ENCODE measurements around the gene FBXO34.
A peak's percentile ranks its signal among the peaks of the same experiment; 100 is the strongest.

FBXO34 gene

DNA sequence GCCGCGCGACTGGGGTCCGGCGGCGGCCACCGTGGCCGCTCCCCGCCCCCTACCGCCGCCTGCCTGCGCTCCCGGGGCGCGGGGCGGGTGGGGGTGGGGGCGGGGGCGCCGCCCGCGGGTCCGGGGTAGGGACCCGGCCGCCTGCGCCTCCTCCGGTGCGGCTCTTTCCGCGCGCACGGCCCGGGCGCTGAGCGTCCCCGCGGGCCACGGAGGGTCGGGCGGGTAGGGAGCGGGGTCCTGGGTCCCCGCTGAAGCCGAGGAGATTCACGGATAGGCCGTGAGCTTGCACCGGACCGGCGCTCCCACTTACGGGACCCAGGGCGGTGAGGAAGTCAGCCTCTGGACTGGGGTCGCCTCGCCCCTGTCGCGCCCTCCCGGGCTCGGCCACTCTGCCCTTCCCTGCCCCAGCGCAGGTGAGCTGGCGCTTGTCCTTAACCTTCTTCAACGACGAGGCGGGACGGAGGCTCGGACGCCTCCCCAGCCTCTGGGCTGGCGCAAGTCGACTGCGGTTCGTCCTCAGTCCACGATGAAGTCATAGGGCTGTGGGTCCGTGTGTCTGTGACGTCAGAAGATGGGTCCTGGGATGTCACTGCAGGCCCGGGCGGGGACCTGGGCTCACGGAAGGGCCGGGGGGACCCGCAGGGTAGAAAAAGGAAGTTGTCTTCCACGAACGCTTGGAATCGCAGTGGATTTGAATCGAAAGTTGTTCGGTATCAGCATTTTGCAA lies 514 bp downstream of the FBXO34 start:
- DNase-seq (ENCODE audit: low read depth in 3 of 3): peak; percentile 7 to 18 (median 14)

DNA sequence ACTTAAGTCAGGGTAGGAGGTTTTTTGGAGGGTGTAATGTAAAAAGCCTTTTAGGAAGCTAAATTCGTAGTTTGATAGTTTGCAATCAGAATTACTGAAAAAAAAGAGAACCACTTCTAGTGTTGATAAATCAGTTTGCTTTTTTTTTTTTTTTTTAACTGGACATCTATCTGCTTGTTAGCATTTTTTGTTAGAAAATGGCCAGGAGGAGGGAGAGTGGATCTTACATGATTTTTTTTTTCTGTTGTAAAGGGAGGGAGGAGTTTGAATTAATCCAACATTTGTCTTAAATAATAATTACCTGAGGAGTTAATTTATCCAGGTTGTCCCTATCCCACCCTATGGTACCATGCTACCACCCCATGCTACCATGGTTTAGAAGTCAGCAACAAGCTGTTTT lies 1.2 kb downstream of the FBXO34 start:
- DNase-seq (ENCODE audit: low read depth in 3 of 3): no peak

DNA sequence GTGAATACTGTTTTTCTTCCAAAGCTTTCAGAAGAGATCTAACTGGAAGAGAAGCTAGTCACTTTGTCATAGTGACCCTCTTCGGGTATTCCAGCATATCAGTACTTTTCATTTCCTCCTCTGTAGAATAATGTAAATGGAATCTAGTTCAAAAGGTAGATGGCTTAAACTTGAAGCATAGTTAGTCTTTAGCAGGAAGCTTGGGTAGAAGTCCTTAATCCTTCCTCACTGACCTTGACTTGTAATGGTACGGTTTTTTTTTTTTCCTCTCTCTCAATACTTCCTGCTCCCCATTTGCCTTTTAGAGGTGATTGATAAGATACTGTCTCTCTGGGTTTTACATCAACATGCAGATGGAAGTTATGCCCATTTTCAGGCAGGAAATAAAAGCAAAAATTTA lies 1.7 kb downstream of the FBXO34 start:
- DNase-seq (ENCODE audit: low read depth in 3 of 3): no peak

DNA sequence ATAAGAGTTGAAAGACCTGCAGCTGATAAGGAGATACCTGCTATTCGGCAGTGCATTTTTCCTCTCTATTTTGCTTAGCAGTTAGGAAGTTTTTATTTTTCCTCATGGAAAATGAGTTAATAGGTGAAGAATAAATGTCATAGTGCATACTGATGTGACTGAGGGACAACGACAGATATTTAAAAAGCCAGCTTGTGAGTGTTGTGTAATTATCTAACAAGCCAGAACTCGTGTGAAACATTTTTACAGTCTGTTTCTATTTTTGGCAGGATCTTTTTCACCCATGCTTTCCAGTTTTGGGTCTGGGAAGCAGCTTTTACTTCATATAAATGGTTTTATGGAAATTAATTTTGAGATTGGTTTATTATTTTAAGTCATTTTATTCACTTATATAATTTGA lies 2.9 kb downstream of the FBXO34 start:
- DNase-seq (ENCODE audit: low read depth in 3 of 3): no peak

DNA sequence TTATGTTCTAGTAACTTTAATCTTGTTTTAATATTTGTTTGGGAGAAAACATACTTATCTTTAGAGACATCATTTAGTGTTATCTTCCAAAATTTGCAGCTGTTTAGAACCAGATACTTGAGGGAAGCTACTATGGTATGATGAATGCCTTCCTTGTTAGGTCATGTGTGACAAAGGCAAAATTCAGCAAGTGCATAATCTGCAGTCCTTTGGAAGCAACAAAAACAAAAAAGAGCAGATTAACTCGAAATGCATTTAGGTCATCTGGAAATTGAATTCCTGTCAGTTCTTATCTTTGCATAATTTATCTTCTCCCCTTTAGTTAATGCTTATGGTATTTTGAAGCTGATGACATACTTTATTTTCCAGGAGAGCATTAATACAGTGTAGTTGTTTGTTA lies 3.5 kb downstream of the FBXO34 start:
- no peak for DNase-seq (ENCODE audit: low read depth in 3 of 3)

DNA sequence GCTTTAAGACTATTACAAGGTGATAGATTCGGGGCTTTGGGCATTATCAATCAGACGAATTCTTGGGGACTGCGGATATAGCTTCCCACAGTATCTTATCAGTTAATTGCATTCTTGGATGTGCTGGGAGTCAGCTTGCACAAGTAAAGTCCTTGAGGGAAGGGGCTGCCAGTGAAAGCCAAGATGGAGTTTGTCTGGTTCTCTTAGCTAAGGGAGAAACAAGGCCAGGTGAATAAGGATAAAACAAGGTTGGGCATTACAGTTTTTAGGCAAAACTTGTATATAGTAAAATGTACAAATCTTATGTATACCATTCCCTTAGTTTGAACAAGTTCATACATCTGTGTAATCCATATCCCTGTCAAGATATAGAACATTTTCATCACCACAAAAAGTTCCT lies 5.5 kb downstream of the FBXO34 start:
- DNase-seq (ENCODE audit: low read depth in 3 of 3): no peak

DNA sequence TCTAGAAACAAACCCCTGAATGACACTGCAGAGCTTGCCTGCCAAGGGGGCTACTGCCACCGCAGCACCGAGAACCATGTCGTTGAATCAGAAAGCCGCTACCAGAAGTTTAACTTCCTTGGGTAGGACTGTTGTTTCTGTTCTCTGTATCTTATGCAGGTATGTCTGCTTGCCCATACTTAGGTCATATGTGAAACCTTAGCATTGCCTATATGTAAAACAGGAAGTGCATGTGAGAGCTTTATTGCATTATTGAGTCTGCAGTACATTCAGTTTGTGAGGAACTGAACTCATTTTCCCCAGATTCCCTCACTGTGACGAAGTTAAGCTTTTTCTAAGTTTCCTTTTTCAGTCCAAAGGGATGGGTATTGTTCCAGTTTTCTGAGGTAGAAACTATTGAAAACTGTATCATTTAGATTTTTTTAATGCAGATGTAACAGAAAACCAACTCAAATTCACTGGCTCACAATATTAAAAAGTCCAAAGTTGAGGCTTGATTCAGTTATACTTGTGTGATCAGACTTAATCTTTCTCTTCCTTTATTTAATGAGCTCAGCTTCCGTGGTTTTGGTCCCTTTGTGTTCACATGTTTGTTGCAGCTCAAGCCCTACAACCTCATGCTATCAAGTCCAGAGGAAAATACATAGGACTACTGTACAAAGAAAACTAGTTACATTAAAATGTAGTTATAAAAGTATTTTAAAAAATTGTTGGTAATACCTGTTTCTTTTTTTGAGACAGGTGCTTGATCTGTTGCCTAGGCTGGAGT lies 6.9 kb downstream of the FBXO34 start:
- no peak for DNase-seq (ENCODE audit: low read depth in 3 of 3)

DNA sequence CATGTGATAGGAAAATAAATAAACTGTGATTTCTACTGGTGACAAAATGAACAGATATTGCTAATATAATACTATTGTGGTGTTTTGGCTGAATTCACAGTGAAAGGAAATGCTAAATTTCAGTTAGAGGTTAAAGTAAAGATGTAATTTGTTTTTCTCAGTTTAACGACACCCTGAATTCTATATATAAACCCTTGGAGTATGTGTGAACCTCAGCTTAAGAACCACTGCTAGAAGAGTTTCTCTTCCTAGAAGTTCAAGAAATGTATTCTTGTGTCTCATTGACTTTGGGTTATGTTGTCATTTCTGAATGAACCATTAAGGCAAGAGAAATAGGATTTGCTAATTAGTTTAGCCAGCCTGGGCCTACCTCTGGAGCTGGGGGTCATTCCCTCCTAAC lies 8.2 kb downstream of the FBXO34 start:
- DNase-seq (ENCODE audit: low read depth in 3 of 3): no peak

DNA sequence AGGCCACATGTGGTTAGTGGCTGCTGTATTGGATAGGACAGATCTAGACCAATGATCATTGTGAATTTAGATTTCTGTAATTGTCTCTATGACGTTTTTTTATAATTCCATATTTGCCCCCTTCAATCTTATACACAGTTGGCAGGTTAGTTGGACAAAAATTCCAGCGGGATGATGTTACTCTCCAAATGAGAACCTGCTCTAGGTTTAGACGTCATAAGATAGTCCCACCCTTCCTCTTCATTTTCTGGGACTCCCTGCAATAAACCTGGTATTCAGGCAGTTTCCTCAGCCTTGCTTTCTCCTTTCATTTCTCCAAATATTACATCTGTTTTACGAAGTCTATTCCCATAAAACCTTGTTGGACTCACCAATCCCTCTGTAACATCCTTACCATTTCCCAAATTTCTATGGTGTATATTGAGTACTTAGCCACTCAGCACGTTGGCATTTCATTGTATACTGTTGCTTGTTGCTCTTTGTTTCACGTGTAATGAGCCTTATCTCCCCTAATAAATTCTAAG lies 10.2 kb downstream of the FBXO34 start:
- no peak for DNase-seq (ENCODE audit: low read depth in 3 of 3)

DNA sequence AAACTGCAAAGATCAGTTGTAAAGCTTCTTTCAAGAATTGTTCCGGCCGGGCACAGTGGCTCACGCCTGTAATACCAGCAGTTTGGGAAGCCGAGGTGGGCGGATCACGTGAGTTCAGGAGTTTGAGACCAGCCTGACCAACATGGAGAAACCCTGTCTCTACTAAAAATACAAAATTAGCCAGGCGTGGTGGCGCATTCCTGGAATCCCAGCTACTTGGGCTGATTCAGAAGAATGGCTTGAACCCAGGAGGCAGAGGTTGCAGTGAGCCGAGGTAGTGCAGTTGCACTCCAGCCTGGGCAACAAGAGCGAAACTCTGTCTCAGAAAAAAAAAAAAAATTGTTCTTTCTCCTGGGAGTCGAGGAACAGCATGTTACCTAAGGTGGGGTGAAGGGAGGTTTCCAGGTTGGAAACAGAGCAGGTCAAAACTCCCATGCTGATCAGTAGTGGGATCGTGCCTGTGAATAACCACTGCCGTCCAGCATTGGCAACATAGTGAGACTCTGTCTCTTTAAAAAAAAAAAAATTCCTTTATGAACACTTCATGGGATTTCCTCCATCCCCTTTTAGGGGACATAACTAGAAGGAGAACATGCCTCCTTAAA lies 13.9 kb downstream of the FBXO34 start:
- DNase-seq (ENCODE audit: low read depth in 3 of 3): no peak

DNA sequence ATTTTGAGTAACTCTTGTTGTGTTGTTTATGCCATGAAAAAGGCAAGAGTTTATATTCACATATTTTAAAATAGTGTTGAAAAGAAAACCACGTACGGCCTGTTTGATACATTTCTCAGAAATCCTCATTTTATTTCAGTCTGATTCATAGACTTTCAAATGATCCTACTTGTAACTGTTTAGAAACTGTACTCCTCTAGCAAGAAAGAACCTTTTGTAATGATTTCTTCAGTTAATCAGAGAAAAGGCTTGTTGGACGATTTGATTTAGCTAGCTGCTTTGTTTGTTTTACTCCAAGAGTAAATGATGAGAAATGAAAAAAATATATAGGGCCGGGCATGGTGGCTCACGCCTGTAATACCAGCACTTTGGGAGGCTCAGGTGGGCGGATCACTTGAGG lies 17.2 kb downstream of the FBXO34 start:
- DNase-seq (ENCODE audit: low read depth in 3 of 3): no peak

DNA sequence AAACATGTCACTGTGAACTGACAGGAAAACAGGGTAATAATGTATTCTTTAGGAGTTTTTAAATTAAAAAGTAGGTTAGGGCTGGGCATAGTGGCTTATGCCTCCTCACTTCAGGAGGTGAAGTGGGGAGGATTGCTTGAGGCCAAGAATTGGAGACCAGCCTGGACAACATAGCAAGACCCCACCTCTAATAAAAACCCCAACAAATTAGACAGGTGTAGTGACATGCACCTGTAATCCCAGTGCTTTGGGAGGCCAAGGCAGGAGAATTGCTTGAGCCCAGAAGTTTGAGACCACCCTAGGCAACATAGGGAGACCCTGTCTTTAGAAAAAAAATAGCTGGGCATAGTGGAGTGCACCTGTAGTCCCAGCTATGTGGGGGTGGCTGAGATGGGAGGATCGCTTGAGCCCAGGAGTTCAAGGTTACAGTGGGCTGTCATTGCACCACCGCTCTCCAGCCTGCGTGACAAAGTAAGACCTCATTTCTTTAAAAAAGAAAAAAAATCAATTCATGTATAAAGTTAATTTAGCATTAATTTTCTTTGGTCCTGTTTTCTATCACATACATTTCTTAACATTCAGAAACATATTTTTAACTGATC lies 20.4 kb downstream of the FBXO34 start:
- DNase-seq (ENCODE audit: low read depth in 3 of 3): no peak

DNA sequence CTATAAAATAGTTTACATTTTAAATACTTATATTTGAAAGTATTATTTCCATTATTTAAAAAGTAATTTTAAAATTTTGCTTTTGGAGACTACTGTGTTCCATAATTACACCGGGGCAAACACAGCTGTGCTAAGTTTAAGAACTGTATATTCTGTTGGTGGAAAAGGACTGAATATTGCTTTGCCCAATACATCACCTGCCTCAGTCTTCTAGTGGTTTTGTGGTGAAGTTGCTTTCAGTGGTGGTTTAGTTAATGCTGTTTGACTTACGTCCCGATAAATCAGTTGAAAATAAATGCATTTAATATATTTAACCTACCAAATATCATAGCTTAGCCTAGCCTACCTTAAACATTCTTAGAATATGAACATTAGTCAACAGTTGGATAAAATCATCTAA lies 23.4 kb downstream of the FBXO34 start:
- no peak for DNase-seq (ENCODE audit: low read depth in 3 of 3)

DNA sequence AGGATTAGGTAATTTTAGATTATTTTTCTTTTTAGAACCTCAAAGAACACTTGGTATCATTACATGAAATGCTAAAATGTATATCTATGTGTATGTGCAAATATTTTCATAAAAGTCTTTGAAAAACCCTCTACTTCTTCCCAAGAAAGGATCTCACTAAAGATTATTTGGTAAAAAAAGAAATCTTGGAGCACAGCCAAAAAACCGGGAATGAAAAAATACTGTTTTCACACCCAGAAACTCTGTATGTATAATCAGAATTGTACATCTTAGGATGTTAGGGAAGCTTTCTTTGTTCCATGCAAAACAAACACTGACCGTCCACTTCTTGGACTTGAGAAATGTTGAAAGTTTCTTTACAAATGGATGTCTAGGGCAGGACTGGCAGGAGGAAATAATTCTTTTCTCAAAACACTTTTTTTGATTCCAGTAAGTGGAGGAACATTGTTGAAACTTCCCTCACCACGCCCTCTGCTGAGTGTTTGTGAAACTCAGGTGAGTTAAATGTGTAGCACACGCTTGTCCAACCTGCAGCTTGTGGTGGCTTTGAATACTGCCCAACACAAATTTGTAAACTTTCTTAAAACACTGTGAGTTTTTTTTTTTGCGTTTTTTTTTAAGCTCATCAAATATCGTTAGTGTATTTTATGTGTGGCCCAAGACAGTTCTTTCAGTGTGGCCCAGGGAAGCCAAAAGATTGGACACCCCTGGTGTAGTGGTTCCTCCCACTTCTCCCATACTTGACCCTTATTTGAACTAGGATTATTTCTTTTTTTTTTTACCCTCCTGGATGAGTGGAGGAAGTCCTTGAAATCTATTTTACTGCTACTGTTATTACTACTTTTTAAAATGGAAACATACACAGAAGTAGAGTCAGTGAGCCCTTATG lies 26.6 kb downstream of the FBXO34 start:
- DNase-seq (ENCODE audit: low read depth in 3 of 3): no peak

DNA sequence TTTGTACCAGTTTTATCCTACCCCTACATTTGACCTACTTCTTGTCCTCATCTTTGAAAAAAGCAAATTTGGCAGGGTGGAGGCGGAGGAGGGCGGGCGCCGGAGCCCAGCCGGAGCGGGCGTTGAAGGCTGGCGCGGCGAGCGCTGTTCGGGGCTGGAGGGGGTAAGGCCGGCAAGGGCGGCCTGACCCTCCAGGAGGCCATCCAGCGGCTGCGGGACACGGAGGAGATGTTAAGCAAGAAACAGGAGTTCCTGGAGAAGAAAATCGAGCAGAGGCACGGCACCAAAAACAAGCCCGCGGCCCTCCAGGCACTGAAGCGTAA lies 27.2 kb downstream of the FBXO34 start:
- DNase-seq (ENCODE audit: low read depth in 3 of 3): no peak

DNA sequence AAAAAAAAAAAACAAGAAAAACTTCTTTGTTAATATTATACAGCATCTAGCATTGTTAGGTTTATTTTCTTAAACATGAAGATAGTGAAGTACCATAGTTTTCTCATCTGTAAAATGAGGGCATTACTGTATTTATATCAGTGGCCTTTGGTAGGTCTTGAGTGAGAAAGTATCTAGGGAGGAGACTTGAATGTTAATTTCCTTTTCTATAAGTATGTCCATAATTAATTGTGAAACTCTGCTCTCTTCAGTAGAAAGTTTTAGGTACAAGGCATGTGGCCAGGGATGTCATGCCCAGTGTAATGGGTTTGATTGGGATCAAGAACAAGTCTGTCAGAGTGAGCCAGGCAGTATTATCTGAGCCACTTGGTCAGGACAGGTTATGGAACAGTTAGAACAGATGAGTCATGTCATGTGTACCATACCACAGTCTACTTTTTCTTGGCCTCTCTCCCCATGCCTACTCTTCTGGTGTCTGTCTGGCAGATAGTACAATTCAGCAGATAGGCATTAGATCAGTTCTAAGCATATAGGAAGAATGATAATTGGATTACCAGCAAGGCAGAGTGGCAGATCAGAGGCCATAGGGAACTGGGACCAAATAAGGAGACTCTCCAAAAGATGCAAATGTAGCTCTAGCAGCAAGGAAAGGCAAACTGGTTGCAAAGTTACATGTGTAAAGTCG lies 30.4 kb downstream of the FBXO34 start:
- DNase-seq (ENCODE audit: low read depth in 3 of 3): no peak

DNA sequence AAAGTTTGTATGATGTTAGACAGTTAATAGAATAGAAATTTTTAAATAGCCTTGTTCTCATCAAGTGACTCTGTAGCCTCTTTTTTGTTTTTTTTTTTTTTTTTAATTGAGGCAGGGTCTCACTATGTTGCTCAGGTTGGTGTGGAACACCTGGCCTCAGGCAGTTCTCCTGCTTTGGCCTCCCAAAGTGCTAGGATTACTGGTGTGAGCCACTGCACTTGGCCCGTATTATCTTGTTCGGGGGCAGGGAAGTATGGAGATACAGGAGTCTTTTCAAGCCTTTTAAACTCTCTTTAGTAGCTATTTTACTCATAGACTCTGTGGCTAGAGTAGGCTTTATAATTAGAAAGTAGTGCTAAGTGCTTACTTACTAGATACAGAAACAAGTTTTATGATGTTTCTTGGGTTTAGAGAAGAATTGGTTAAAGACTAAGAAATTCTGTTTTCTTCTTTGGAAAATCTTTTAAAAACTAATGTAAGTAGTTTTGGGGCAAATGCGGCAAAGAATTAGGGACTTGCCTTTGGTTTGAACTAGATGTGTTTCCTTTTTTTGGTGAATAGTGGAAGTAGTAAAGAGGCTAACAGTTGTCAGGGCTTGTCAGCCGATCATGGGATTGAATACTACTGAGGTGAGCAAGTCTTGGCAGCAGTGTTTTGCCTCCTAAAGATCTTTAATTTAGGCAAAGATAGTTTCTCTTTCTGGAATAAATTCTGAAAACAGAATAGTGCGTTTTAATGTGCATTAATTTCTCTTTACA lies 31.3 kb downstream of the FBXO34 start:
- no peak for DNase-seq (ENCODE audit: low read depth in 3 of 3)

DNA sequence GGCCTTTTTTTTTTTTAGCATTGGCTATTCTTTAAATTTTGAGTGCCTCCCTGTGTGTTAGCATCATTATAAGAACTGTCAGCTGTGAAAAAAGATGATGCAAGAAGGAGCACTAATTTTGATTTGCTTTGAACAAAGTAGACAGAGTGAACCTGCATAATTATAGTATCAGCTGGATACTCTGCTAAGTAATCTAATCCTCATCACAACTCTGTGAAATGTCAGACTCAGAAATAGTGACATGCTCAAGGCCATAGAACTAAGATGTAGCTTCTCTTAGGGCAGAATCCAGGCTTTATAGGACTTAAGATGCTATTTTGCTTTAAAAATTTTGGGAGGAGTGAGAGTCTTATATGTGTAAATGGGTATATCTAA lies 31.9 kb downstream of the FBXO34 start:
- no peak for DNase-seq (ENCODE audit: low read depth in 3 of 3)

DNA sequence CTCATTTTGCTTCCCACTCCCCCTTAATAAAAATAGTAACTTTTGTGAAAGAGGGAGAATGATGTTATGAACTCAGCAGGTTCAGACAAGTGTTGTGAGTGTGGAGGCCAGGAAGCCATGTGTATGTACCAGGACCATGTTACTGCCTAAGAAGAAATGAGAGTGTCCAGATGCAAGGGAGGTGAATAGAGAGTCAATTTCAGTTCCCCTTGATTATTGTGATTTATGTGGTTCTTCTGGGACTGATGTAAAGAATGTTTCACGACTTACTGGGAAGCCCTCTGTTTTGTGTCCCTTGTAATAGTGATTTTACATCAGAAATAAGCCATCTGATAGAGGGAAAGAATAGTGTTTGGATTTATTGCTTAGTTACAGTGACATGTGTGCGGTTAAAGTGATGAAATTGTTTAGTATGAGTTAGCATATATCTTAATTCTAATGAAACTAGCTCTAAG lies 32.5 kb downstream of the FBXO34 start:
- no peak for DNase-seq (ENCODE audit: low read depth in 3 of 3)

DNA sequence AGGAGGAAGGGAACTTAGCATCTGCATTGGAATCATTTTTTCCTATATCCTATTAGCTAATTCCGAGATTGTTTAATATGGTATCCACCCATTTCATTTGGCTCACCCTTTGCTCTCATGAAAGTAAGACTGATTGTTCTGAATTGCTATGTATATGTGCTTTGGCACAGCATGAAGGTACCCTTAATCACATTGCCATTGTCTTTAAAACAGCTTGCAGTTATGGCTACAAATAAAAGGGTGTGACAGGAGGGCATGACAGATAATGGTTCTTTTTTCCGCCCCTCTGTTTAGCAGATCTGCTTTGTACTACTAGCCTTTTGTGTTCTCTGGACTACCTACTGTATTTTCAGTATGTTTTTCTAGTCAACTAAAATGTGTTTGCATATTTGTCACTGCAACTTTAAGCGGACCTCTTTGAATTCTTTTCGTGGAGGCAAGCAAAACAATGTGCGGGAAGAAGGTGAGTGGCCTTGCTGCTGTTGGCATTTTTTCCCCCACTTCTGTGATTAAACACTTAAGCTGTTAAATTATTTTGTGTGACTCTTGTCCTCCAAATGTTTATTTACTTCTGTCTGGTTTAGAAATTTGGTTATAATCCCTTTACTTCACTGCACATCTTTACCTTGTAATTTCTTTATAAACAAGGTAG lies 35.8 kb downstream of the FBXO34 start:
- no peak for DNase-seq (ENCODE audit: low read depth in 3 of 3)
